PFSK-1 (cell line): ENCODE results near the gene STRN.

Source experiments
- POLR2AphosphoS5 ChIP-seq: IDR thresholded peaks from 2 replicates; pipeline ENCODE4 v1.6.1; 2012; ENCODE audit warnings: low read depth, mild to moderate bottlenecking, control low read depth, low read length, moderate library complexity
- SIN3A ChIP-seq: IDR thresholded peaks from 2 replicates; pipeline ENCODE4 v1.6.1; 2012; ENCODE audit warnings: mild to moderate bottlenecking, low read length, moderate library complexity, borderline replicate concordance; ENCODE audit not compliant: insufficient read depth
- TAF1 ChIP-seq: IDR thresholded peaks from 2 replicates; pipeline ENCODE4 v1.6.1; 2012; ENCODE audit warnings: low read length, control low read depth, borderline replicate concordance; ENCODE audit not compliant: insufficient read depth

DNA sequence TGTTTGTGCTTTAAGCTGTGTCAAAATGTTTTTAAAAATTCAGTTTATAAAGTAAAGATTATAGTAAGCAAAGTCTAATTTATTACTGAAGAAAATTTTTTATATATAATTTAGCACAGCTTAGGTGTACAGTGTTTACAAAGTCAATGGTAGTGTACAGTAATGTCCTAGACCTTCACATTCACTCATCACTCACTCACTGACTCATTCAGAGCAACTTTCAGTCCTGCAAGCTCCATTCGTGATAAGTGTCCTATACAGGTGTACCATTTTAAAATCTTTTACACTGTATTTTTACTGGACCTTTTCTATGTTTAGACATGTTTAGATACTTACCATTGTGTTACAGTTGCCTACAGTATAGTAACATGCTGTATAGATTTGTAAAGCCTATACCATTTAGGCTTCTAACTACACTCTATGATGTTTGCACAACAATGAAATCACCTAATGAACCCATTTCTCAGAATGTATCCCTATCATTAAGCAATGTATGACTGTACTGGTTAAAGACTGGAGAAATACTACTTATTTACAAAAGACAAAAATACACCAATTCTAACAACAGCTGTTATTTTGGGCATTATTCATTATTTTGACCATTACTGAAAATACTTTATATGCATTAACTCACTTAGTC, 95.1 kb downstream of the STRN start:
- TF ChIP-seq TAF1 = no peak
- no peak for TF ChIP-seq SIN3A
- TF ChIP-seq POLR2AphosphoS5 = no peak
